VCaP (cell line): ENCODE data around the gene MDN1.
"Not testable (repeated sequence)": the region's sequence is repeated elsewhere in the genome, so short reads cannot be mapped to it uniquely, and the experiment has no call there.

Experiments
- H3K27ac ChIP-seq: fragments of 450-650 bp; 2 replicates; pipeline ENCODE4 v1.5.1; 2017
- CTCF ChIP-seq: fragments of 450-650 bp; conservative IDR thresholded peaks from 2 replicates; pipeline ENCODE4 v1.5.1; 2017; ENCODE audit warnings: mild to moderate bottlenecking, moderate library complexity

MDN1 gene

DNA sequence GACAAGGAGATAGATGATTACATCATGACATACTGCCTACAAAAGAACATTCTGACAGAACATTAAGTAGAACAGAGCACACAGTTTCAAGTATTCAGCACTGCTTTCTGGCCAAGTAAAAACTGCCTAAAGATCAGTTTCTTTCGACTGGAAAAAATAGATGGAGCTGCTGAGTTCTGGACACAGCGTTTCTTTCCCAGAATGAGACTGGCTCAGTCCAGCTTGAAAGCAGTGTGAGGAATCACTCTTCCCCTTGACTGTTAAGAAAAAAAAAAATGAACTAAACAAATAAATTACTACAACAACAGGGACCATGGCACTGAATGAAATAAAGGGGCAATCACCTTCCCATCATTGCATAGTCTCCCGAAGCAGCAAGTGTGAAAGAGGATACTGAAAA lies 176.6 kb downstream of the MDN1 start:
- no peak for TF ChIP-seq CTCF
- H3K27ac ChIP-seq, result peak overlapping the region; percentile 27; the same call in 1 of the 2 replicates

GRCh38 chr6:89641581-89641980 lies 178.0 kb downstream of the MDN1 start:
- not testable (repeated sequence) for H3K27ac ChIP-seq

- no peak overlapping the region for H3K27ac ChIP-seq
- no peak for TF ChIP-seq CTCF
These were observed 178.8 kb downstream of the MDN1 start for GRCh38 chr6:89640804-89641203.

DNA sequence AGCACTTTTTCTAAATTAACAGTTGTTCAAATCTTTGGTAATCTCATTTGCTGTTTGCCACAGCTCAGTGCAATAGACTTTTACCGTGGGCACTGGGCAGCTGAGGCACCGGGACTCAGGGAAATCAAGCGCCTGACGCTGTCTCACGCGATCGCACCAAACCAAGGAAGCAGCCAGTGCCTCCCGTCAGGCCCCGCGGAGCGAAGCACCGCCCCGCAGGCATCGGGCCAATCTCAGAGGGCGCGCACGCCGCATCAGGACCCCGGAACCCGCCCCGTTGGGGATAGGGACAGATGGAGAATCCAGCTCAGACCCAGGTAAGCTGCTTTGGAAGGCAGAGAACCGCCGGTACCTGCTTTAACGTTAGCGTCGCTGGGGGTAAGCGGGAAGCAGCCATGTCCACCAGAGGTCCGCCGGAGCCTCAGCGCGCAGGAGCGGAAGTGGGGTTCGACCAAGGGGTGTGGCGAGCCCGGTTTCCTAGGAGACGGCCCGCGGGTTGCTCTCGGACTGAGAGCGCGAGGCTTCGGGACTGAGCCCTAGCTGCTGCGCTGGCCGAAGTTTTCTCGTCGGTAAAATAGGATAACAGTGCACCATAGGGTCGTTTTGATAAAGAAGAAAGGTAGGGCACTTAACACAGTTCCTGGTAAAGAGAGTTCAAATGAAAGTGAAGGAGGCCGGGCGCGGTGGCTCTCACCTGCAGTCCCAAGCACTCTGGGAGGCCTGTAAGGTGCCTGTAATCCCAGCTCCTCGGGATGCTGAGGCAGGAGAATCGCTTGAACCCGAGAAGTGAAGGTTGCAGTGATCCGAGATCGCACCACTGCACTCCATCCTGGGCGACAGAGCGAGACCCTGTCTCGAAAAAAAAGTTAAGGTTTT lies 181.0 kb downstream of the MDN1 start, which contains the start of gene LYRM2:
LYRM2 (minus strand) TSS at position 428 of the 876 bp plus-strand sequence; CDS start at position 397, 31 bp downstream.
- H3K27ac ChIP-seq, result peak within 1 kb of the TSS; percentile 91

DNA sequence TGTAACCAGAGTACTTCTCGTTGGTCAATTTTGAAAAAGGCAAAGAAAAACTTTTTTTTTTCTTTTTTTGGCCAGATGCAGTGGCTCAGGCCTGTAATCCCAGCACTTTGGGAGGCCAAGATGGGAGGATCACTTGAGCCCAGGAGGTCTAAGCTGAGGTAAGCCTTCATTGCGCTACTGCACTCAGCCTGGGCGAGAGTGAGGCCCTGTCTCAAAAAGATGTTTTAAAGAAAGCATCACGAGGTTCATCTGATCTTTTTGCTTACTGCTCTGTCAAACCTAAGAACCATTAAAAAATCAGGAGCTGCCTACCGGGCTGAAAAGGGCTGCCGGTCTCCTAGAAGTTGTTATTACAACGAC lies 181.7 kb downstream of the MDN1 start:
- no peak for TF ChIP-seq CTCF

More for the DNA sequence above, 181.0 kb downstream of the MDN1 start, which contains the start of gene LYRM2:
- no peak for TF ChIP-seq CTCF

GRCh38 chr6:89636412-89636811 lies 183.2 kb downstream of the MDN1 start:
- not testable (repeated sequence) for H3K27ac ChIP-seq

More for the DNA sequence above, 181.7 kb downstream of the MDN1 start:
- peak overlapping the region; percentile 91 for H3K27ac ChIP-seq

- TF ChIP-seq CTCF, result no peak
These were observed 189.1 kb downstream of the MDN1 start for GRCh38 chr6:89630488-89630887.

DNA sequence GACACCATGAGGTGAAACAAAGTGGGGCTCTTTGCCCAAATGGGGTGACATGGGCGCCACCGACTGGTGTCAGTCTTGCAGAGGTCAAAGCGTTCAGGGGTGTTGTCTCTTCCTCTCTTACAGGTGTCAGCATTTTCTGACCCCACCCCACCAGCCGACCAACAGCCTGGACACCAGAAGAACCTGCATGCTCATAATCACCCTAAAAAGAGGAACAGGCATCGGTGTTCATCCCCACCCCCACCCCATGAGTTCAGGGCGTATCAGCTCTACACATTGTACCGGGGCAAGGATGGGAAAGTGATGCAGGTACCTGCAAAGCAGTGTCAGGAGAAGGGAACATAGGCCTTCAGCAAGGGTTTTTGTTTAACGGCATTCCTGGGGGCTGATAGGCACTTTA lies 195.8 kb downstream of the MDN1 start:
- TF ChIP-seq CTCF, result no peak
- no peak overlapping the region for H3K27ac ChIP-seq

More at GRCh38 chr6:89630488-89630887, 189.1 kb downstream of the MDN1 start:
- H3K27ac ChIP-seq, result no peak overlapping the region
